ENCODE measurements around the gene FGD5.

- TF ChIP-seq CTCF (IDR thresholded peaks at IDR 0.05) (no peak), POLR2A (IDR thresholded peaks at IDR 0.05) (no peak)
These were observed 5.3 kb downstream of the FGD5 start for GRCh38 chr3:14823910-14824629.
